Measurements from ENCODE around the gene HDAC4. TPM values are rescaled to one million over a fixed set of nuclear protein-coding genes. Genes with fewer than 3 reads are reported as not detected.

HDAC4 gene
- total and polyA plus RNA-seq, 12 donors, result 3.7 to 40.0 (median 25.5) TPM

DNA sequence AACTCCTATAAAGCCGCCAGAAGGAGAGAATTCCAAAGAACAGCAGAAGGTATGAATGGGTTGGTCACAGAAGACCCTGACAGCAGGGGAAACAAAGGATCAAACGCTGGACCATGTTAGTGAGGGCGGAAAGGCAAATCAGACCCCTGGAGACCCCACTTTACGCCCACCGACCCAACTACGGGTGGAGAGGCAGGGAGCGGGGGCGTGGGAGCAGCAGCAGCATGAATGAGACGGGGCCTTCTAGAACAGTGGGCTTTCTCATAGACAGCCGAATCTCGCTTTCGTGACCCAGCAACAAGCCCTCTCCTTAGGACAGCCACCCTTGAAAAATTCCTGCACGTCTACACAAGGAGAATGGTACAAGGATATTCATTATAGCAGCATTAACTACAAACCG, 191.0 kb downstream of the HDAC4 start:
- ATAC-seq (no peak), DNase-seq (no peak)
- TF ChIP-seq, protein P1, sequence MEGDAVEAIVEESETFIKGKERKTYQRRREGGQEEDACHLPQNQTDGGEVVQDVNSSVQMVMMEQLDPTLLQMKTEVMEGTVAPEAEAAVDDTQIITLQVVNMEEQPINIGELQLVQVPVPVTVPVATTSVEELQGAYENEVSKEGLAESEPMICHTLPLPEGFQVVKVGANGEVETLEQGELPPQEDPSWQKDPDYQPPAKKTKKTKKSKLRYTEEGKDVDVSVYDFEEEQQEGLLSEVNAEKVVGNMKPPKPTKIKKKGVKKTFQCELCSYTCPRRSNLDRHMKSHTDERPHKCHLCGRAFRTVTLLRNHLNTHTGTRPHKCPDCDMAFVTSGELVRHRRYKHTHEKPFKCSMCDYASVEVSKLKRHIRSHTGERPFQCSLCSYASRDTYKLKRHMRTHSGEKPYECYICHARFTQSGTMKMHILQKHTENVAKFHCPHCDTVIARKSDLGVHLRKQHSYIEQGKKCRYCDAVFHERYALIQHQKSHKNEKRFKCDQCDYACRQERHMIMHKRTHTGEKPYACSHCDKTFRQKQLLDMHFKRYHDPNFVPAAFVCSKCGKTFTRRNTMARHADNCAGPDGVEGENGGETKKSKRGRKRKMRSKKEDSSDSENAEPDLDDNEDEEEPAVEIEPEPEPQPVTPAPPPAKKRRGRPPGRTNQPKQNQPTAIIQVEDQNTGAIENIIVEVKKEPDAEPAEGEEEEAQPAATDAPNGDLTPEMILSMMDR (IDR thresholded peaks at IDR 0.05), result no peak
- no peaks in the 10 kb centered on the region for H3K27me3 ChIP-seq
- intact Hi-C loops (cut with DNase I), result no loop called here
- H3K27ac ChIP-seq, result no peak overlapping the region
- H3K36me3 ChIP-seq, result no peaks in the 10 kb centered on the region
- H3K9me3 ChIP-seq, result no peaks in the 10 kb centered on the region
- peaks cover 5 to 59% (median 32%) of the 10 kb centered on the region in 9 donors for H3K4me1 ChIP-seq
- no peak overlapping the region for H3K4me3 ChIP-seq
- WGBS, 2 donors, result 93% methylated on average over 14 of the region's 14 CpGs

DNA sequence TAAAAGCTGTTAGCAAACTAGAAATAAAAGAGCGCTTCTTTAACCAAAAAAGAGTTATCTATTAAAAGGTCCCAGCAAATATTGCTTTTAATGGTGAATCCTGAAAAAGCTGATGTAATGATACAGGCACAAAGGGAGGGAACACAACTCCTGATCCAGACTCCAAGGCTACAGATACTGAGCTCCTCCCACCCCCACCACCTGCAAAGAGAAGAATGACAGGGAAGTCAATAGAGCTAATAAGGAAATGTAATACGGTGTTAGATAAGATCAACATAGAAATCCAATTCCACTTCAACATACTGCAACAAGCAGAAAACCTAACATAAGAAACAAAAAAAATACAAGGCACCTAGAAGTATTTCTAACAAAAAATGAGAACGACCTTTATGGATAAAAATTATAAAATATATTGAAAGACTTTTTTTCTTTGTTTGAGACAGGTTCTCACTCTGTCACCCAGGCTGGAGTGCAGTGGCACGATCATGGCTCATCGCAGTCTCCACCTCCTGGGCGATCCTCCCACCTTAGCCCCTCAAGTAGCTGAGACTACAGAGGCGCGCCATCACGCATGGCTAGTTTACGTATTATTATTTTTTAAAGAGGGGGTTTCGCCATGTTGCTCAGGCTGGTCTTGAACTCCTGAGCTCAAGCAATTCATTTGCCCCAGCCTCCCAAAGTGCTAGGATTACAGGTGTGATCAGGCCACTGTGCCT, 192.2 kb downstream of the HDAC4 start:
- Histone ChIP-seq H3K4me1 (peaks cover 5 to 56% (median 32%) of the 10 kb centered on the region in 9 donors), H3K27me3 (no peaks in the 10 kb centered on the region), H3K27ac (no peak overlapping the region), H3K36me3 (no peaks in the 10 kb centered on the region), H3K4me3 (no peak overlapping the region), H3K9me3 (no peaks in the 10 kb centered on the region)
- intact Hi-C loops (cut with DNase I), result no loop called here
- TF ChIP-seq, protein P1 (IDR thresholded peaks at IDR 0.05), result no peak
- ATAC-seq, result no peak
- DNase-seq, result no peak
- WGBS, 2 donors, result 93% methylated on average over 11 of the region's 11 CpGs

DNA sequence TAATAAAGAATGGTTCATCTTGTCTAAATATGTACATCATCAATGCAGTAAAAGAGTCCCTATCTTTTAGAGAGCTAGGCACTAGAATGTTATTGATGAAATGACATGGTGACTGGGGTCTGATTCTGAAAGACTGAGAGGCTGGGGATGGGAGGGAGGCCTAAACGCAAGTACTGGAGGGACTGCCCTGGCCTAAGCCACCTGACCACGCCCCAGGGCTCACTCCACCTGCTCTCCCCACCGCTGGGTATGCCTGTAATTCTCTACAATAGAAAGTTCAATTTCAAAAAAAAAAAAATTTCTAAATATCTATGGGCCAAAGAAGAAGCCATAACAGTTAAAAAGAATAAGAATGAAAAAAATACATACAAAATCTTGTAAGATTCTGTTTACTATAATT, 194.0 kb downstream of the HDAC4 start:
- Histone ChIP-seq H3K9me3 (no peaks in the 10 kb centered on the region), H3K4me3 (no peak overlapping the region), H3K36me3 (no peaks in the 10 kb centered on the region), H3K27me3 (no peaks in the 10 kb centered on the region), H3K4me1 (peaks cover 11 to 50% (median 27%) of the 10 kb centered on the region in 9 donors), H3K27ac (no peak overlapping the region)
- ATAC-seq (no peak), DNase-seq (no peak)
- 97 to 98% methylated on average over 3 of the region's 3 CpGs for WGBS, 2 donors
- TF ChIP-seq, protein P1 (IDR thresholded peaks at IDR 0.05), result no peak
- intact Hi-C loops (cut with DNase I), result no loop called here

DNA sequence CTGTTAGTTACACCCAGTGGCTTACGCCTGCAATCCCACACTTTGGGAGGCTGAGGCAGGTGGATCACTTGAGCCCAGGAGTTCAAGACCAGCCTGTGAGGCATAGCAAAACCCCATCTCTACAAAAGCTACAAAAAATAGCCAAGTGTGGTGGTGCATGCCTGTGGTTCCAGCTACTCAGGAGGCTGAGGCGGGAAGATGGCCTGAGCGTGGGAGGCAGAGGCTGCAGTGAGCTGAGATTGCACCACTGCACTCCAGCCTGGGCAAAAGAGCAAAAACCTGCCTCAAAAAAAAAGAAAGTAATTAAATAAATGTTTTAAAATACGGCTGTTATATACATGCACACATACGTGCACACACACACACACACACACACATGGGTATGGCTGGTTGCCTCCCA, 194.8 kb downstream of the HDAC4 start:
- no peak overlapping the region for H3K27ac ChIP-seq
- WGBS, 2 donors, result 96 to 98% methylated on average over 5 of the region's 5 CpGs
- peaks cover 13 to 47% (median 27%) of the 10 kb centered on the region in 9 donors for H3K4me1 ChIP-seq
- no peaks in the 10 kb centered on the region for H3K27me3 ChIP-seq
- intact Hi-C loops (cut with DNase I), result no loop called here
- H3K9me3 ChIP-seq, result no peaks in the 10 kb centered on the region
- no peak overlapping the region for H3K4me3 ChIP-seq
- no peaks in the 10 kb centered on the region for H3K36me3 ChIP-seq
- DNase-seq (no peak), ATAC-seq (no peak)
- TF ChIP-seq, protein P1 (IDR thresholded peaks at IDR 0.05), result no peak
